H9 (cell line): ENCODE results near the gene SLC22A17. TPM values are rescaled to one million over a fixed set of nuclear protein-coding genes. Genes with fewer than 3 reads are reported as not detected.

Experiments
- DNase-seq: peaks from one replicate; pipeline ENCODE4 v3.0.0-alpha.2; 2017
- H2AFZ ChIP-seq: one replicate; pipeline ENCODE4 v1.6.1; 2013; ENCODE audit warnings: mild to moderate bottlenecking, low read length, control low read depth, moderate library complexity
- H2AK5ac ChIP-seq: 2 replicates; pipeline ENCODE4 v1.6.1; 2013; ENCODE audit warnings: low read length, control low read depth, mixed read lengths; ENCODE audit not compliant: insufficient read length
- H2BK120ac ChIP-seq: one replicate; pipeline ENCODE4 v1.6.1; 2013; ENCODE audit warnings: low read depth, mild to moderate bottlenecking, low read length, control low read depth, inconsistent platforms; ENCODE audit not compliant: poor library complexity, severe bottlenecking
- H2BK12ac ChIP-seq: 2 replicates; pipeline ENCODE4 v1.6.1; 2013; ENCODE audit warnings: low read length, control low read depth, mixed read lengths, low read depth; ENCODE audit not compliant: insufficient read length
- H2BK15ac ChIP-seq: 2 replicates; pipeline ENCODE4 v1.6.1; 2013; ENCODE audit warnings: low read depth, low read length, control low read depth
- H2BK20ac ChIP-seq: one replicate; pipeline ENCODE4 v1.6.1; 2013; ENCODE audit warnings: low read depth, mild to moderate bottlenecking, low read length, control low read depth, inconsistent platforms; ENCODE audit not compliant: poor library complexity, severe bottlenecking
- H2BK5ac ChIP-seq: 2 replicates; pipeline ENCODE4 v1.6.1; 2013; ENCODE audit warnings: low read length, control low read depth, mixed read lengths; ENCODE audit not compliant: insufficient read length
- H3K14ac ChIP-seq: 2 replicates; pipeline ENCODE4 v1.6.1; 2013; ENCODE audit warnings: low read length, control low read depth; ENCODE audit not compliant: insufficient read depth
- H3K18ac ChIP-seq: 2 replicates; pipeline ENCODE4 v1.6.1; 2013; ENCODE audit warnings: low read depth, mild to moderate bottlenecking, mixed read lengths, low read length, control low read depth; ENCODE audit not compliant: insufficient read length
- H3K23ac ChIP-seq: 2 replicates; pipeline ENCODE4 v1.6.1; 2013; ENCODE audit warnings: low read length, control low read depth, mixed read lengths, low read depth; ENCODE audit not compliant: insufficient read length
- H3K23me2 ChIP-seq: 2 replicates; pipeline ENCODE4 v1.6.1; 2013; ENCODE audit warnings: low read depth, mild to moderate bottlenecking, mixed read lengths, low read length, control low read depth; ENCODE audit not compliant: insufficient read length, poor library complexity, severe bottlenecking
- H3K27ac ChIP-seq: 2 replicates; pipeline ENCODE4 v1.5.1; 2013; ENCODE audit warnings: low read length, control low read depth, mixed read lengths, low read depth; ENCODE audit not compliant: insufficient read length
- H3K27me3 ChIP-seq: 2 replicates; pipeline ENCODE4 v1.6.1; 2013; ENCODE audit warnings: low read length, control low read depth, inconsistent platforms; ENCODE audit not compliant: insufficient read depth
- H3K4ac ChIP-seq: 2 replicates; pipeline ENCODE4 v1.6.1; 2013; ENCODE audit warnings: low read depth, mild to moderate bottlenecking, control low read depth, inconsistent platforms, low read length, moderate library complexity
- H3K4me1 ChIP-seq: 2 replicates; pipeline ENCODE4 v1.6.1; 2013; ENCODE audit warnings: low read length, control low read depth, inconsistent platforms; ENCODE audit not compliant: insufficient read depth
- H3K4me2 ChIP-seq: 2 replicates; pipeline ENCODE4 v1.6.1; 2013; ENCODE audit warnings: low read length, control low read depth, mixed read lengths; ENCODE audit not compliant: insufficient read length, insufficient read depth
- H3K56ac ChIP-seq: 2 replicates; pipeline ENCODE4 v1.6.1; 2013; ENCODE audit warnings: low read depth, mild to moderate bottlenecking, mixed read lengths, low read length, control low read depth; ENCODE audit not compliant: insufficient read length
- H3K79me1 ChIP-seq: 2 replicates; pipeline ENCODE4 v1.6.1; 2013; ENCODE audit warnings: low read depth, mild to moderate bottlenecking, moderate library complexity, low read length, control low read depth, inconsistent platforms; ENCODE audit not compliant: insufficient read depth, poor library complexity, severe bottlenecking
- H3K79me2 ChIP-seq: 2 replicates; pipeline ENCODE4 v1.6.1; 2013; ENCODE audit warnings: low read length, control low read depth, inconsistent platforms; ENCODE audit not compliant: insufficient read depth
- H3K9ac ChIP-seq: 2 replicates; pipeline ENCODE4 v1.6.1; 2013; ENCODE audit warnings: low read length, control low read depth, mixed read lengths; ENCODE audit not compliant: insufficient read length; ENCODE audit errors: extremely low read depth
- H3K9me3 ChIP-seq: one replicate; pipeline ENCODE4 v1.6.1; 2013; ENCODE audit warnings: low read depth, low read length, inconsistent platforms; ENCODE audit not compliant: control insufficient read depth
- H3T11ph ChIP-seq: one replicate; pipeline ENCODE4 v1.6.1; 2013; ENCODE audit warnings: mild to moderate bottlenecking, low read length, control low read depth, inconsistent platforms
- H4K20me1 ChIP-seq: one replicate; pipeline ENCODE4 v1.6.1; 2013; ENCODE audit not compliant: control insufficient read depth, insufficient read length, insufficient read depth
- H4K5ac ChIP-seq: 2 replicates; pipeline ENCODE4 v1.6.1; 2013; ENCODE audit warnings: low read depth, mild to moderate bottlenecking, mixed read lengths, low read length, control low read depth; ENCODE audit not compliant: insufficient read length
- H4K8ac ChIP-seq: replicated peaks from 2 replicates; pipeline ENCODE4 v1.6.1; 2013; ENCODE audit warnings: low read length, control low read depth, mixed read lengths, low read depth; ENCODE audit not compliant: insufficient read length
- H4K91ac ChIP-seq: 2 replicates; pipeline ENCODE4 v1.6.1; 2013; ENCODE audit warnings: low read depth, mild to moderate bottlenecking, moderate library complexity, mixed read lengths, low read length, control low read depth; ENCODE audit not compliant: insufficient read length
- H3K27ac Mint-ChIP-seq, 3 experiments: 2 replicates in 2 of 3; 3 replicates in 1 of 3; pipeline ENCODE4 v1.8.0; 2020 to 2021; ENCODE audit warnings: mixed read lengths in 3 of 3, mild to moderate bottlenecking in 1 of 3, moderate library complexity in 1 of 3
- H3K27me3 Mint-ChIP-seq: 2 replicates; pipeline ENCODE4 v1.8.0; 2021; ENCODE audit warnings: low read depth, mild to moderate bottlenecking, moderate library complexity, mixed read lengths
- H3K36me3 Mint-ChIP-seq, 3 experiments: 2 replicates in 2 of 3; 3 replicates in 1 of 3; pipeline ENCODE4 v1.8.0; 2020 to 2021; ENCODE audit warnings: low read depth in 3 of 3, mixed read lengths in 3 of 3; ENCODE audit not compliant: insufficient read depth in 1 of 3
- H3K4me1 Mint-ChIP-seq, 2 experiments: 2 replicates each; pipeline ENCODE4 v1.8.0; 2020; ENCODE audit warnings: mixed read lengths in 2 of 2
- H3K4me3 Mint-ChIP-seq, 2 experiments: 2 replicates in 1 of 2; 3 replicates in 1 of 2; pipeline ENCODE4 v1.8.0; 2020 to 2021; ENCODE audit warnings: mild to moderate bottlenecking in 2 of 2, mixed read lengths in 2 of 2, moderate library complexity in 1 of 2
- H3K9me3 Mint-ChIP-seq, 2 experiments: 2 replicates in 1 of 2; 3 replicates in 1 of 2; pipeline ENCODE4 v1.8.0; 2020; ENCODE audit warnings: mild to moderate bottlenecking in 2 of 2, mixed read lengths in 2 of 2, moderate library complexity in 1 of 2
- WGBS: extraction: QIAGEN DNeasy Blood & Tissue Kit; methylation state at CpG from one replicate; pipeline ENCODE4 v1.1.7; 2013; ENCODE audit warnings: missing lambda C conversion rate, low lambda C conversion rate, mixed read lengths; ENCODE audit not compliant: insufficient read length; ENCODE audit errors: extremely low coverage; 5-methylcytosine and 5-hydroxymethylcytosine counted together
- total RNA-seq: library from RNA; stranded (reverse); gene quantifications from 2 replicates; pipeline ENCODE4 v1.2.1, GENCODE V29; 2021
- TF ChIP-seq, protein P1 (sequence below): fragments of 200-600 bp; sonication (generic); conservative IDR thresholded peaks from 3 replicates; pipeline ENCODE4 v1.8.0; 2021; ENCODE audit warnings: antibody characterized with exemption, mild to moderate bottlenecking

The SLC22A17 gene
- total RNA-seq, 1 experiment from 2014 or later = 33.0 TPM

DNA sequence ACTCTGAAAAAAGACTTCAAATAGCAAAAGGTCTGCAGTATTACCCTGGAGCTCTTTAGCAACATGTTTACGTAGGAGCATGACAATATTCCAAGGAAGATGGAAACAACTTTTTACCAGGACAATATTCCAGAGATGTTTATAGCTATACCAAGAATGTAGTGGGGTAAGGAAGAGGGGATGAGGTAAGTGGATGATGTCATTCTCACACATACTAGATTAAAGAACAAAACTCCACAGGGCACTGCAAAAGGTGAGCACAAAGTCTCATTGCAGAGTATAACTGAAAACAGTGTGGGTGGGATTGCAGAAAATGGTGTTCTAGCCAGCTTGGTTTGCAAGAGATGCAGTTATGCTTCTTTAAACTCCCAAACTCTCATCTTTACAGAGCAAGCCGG, 32.6 kb upstream of the SLC22A17 start:
- H2BK5ac ChIP-seq = no peak overlapping the region
- peaks cover 45% of the 10 kb centered on the region for H3K27me3 Mint-ChIP-seq
- no CpG with 5 or more reads among the region's 2 CpGs for WGBS

More for the DNA sequence above, 32.6 kb upstream of the SLC22A17 start:
- Histone ChIP-seq H3K79me2 (no peaks in the 10 kb centered on the region), H4K20me1 (no peaks in the 10 kb centered on the region), H4K5ac (no peak overlapping the region), H3K23me2 (no peaks in the 10 kb centered on the region), H3K4me2 (no peak overlapping the region), H2BK12ac (no peak overlapping the region), H4K8ac (no peak overlapping the region), H3K18ac (no peak overlapping the region), H3T11ph (no peak overlapping the region), H3K14ac (no peak overlapping the region), H3K4ac (no peak overlapping the region), H3K27me3 (no peaks in the 10 kb centered on the region), H3K27ac (no peak overlapping the region), H3K9me3 (no peaks in the 10 kb centered on the region), H2BK120ac (no peak overlapping the region), H3K56ac (no peak overlapping the region), H3K9ac (no peak overlapping the region), H3K79me1 (no peaks in the 10 kb centered on the region), H2AFZ (no peak overlapping the region), H4K91ac (no peak overlapping the region), H2AK5ac (no peak overlapping the region), H2BK20ac (no peak overlapping the region), H2BK15ac (no peak overlapping the region), H3K4me1 (0 out of 2 replicates have a peak, but pooled peaks cover 3% of the 10 kb centered on the region), H3K23ac (no peak overlapping the region)
- TF ChIP-seq, protein P1, sequence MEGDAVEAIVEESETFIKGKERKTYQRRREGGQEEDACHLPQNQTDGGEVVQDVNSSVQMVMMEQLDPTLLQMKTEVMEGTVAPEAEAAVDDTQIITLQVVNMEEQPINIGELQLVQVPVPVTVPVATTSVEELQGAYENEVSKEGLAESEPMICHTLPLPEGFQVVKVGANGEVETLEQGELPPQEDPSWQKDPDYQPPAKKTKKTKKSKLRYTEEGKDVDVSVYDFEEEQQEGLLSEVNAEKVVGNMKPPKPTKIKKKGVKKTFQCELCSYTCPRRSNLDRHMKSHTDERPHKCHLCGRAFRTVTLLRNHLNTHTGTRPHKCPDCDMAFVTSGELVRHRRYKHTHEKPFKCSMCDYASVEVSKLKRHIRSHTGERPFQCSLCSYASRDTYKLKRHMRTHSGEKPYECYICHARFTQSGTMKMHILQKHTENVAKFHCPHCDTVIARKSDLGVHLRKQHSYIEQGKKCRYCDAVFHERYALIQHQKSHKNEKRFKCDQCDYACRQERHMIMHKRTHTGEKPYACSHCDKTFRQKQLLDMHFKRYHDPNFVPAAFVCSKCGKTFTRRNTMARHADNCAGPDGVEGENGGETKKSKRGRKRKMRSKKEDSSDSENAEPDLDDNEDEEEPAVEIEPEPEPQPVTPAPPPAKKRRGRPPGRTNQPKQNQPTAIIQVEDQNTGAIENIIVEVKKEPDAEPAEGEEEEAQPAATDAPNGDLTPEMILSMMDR = no peak
- Mint-ChIP-seq H3K27ac (no peak overlapping the region), H3K36me3 (no peaks in the 10 kb centered on the region; a peak in 1 of 7 replicates), H3K4me1 (peaks cover 8 to 10% of the 10 kb centered on the region in 2 experiments), H3K4me3 (no peak overlapping the region), H3K9me3 (no peaks in the 10 kb centered on the region)
- no peak for DNase-seq
